SH-SY5Y (cell line): Measurements from ENCODE around the gene SAMD11.

Experiments
- GATA2 ChIP-seq: IDR thresholded peaks from 2 replicates; pipeline ENCODE4 v1.6.1; 2011; ENCODE audit warnings: mild to moderate bottlenecking, low read depth, low read length
- GATA3 ChIP-seq: IDR thresholded peaks from 2 replicates; pipeline ENCODE4 v1.6.1; 2011; ENCODE audit warnings: low read depth, mild to moderate bottlenecking, low read length, moderate library complexity

The SAMD11 gene, protein sequence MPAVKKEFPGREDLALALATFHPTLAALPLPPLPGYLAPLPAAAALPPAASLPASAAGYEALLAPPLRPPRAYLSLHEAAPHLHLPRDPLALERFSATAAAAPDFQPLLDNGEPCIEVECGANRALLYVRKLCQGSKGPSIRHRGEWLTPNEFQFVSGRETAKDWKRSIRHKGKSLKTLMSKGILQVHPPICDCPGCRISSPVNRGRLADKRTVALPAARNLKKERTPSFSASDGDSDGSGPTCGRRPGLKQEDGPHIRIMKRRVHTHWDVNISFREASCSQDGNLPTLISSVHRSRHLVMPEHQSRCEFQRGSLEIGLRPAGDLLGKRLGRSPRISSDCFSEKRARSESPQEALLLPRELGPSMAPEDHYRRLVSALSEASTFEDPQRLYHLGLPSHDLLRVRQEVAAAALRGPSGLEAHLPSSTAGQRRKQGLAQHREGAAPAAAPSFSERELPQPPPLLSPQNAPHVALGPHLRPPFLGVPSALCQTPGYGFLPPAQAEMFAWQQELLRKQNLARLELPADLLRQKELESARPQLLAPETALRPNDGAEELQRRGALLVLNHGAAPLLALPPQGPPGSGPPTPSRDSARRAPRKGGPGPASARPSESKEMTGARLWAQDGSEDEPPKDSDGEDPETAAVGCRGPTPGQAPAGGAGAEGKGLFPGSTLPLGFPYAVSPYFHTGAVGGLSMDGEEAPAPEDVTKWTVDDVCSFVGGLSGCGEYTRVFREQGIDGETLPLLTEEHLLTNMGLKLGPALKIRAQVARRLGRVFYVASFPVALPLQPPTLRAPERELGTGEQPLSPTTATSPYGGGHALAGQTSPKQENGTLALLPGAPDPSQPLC

DNA sequence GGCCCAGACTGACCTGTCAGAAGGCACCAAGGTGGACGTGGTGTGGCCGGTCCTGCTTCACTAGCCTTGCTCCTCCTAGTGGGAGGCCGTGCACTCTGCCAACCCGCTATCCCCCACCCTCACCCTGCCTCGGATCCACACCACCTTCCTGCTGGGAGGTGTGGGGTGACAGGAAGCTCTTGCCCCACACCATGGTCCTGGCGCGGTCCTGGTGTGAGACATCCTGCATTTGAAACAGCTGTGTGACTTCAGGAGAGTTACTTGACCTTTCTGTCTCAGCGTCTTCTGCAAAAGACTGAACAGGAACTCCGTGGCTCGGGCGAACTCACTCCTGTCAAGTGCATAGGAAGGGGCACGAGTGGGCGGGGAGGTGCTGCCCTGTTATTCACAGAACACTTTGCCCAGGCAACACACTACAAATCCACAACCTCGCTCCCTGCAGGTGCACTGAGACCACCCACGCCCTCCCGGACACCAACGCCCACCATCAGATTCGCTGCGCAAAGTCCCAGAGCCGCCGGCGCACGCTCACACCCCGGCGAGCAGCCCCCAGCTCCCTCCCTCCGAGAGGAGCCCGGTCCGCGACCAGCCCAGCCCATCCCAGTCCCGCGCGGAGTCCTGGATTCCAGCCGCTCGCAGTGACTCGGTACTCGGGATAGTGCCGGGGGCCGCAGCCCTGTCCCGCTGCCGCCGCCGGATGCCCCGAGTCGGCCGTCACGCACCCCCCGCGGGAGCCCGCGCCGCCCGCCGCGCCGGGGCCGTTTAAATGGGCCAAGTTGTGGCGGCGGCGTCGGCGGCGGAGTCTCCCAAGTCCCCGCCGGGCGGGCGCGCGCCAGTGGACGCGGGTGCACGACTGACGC is at the start of gene SAMD11:
Gene SAMD11 (plus strand): TSS at position 793 of the 860 bp plus-strand sequence. CDS start 509 bp downstream, outside the sequence.
- no peak for TF ChIP-seq GATA2
- no peak for TF ChIP-seq GATA3

DNA sequence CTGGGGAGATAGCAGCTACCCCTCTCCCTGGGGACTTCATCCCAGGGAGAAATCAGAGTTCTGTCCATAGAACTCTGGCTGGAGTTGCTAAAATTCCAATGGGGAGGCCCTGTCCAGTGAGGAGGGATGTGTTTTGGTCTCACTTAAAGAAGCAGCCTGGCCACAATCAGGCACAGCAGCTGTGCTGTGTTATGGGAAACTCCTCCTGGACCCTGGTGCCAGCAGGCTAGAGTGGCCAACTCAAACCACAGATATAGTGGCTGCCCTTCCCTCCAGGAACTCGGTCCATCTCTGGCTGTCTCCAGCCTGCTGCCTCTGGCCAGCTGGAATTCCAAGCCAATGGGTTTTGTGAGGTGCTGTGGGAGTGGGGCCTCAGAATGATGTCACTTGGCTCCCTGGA is 37.4 kb upstream of the SAMD11 start:
- TF ChIP-seq GATA3 (no peak), GATA2 (no peak)

DNA sequence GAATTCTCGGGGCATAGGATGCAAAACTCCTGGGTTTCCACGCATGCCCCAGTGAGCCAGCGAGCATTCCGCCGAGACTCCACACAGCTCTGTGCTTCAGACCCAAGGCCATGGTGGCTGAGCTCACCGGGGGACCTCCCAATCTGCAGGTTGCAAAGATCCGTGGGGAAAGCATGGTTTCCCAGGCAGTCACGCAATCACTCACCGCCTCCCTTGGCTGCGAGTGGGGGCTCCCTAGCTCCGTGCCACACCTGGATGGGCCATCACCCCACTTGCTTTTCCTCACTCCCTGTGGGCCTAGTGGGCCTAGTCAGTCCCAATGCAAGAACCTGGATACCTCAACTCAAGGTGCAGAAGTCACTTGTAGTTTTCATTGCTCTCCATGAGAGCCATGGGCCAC is 37.0 kb upstream of the SAMD11 start:
- TF ChIP-seq GATA3 (no peak), GATA2 (no peak)

DNA sequence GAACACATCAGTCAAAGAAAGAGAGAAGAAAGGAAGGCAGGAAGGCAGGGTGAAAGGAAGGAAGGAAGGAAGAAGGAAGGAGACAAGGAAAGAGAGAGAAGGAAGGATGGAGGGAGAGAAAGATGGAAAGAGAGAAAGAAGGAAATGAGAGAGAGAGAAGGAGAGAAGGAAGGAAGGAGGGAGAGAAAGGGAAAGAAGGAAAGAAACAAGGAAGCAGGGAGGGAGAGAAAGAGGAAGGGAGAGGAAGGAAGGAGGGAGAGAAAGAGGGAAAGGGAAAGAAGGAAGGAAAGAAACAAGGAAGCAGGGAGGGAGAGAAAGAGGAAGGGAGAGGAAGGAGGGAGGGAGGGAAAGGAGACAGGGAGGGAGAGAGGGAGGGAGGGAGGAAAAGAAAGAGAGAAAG is 35.4 kb upstream of the SAMD11 start:
- TF ChIP-seq GATA2 (no peak), GATA3 (no peak)

DNA sequence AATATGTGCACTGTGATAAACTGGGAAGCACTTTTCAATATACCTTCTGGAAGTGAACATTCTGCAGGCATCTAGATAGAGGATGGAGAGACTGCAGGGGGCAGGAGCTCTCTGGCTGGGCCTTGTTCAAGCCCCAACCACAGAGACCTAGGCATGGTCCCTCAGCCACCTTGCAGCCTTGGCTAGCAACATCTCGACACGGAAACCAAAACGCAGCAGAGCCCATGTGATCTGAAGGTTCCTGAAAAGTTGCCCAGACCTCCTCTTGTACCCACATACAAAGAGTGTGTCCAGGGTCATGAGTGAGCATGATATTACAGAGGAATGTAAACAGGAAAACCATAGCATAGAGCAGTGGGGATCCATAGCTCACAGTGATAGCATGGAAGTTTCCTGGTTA is 33.1 kb upstream of the SAMD11 start:
- TF ChIP-seq GATA2, result no peak
- no peak for TF ChIP-seq GATA3

DNA sequence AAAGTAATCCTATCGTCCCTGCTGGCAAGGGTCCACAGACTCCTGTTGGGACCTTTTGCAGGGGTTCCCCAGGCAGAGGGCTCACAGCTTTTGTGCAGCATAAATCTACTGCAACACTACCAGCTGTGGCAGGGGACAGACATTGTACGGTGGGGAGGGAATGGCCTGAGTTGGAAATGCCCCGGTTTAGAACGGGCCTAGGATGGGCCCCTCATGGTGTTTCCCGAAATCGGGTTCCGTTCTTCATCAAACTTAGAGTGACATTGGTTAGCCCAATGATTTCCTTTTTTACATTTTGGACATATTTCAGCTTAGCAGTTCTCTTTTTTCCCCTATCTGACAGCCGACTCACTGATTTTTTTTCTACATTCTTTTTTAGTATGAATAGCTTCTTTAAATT is 26.5 kb upstream of the SAMD11 start:
- TF ChIP-seq GATA3, result no peak
- TF ChIP-seq GATA2, result no peak

DNA sequence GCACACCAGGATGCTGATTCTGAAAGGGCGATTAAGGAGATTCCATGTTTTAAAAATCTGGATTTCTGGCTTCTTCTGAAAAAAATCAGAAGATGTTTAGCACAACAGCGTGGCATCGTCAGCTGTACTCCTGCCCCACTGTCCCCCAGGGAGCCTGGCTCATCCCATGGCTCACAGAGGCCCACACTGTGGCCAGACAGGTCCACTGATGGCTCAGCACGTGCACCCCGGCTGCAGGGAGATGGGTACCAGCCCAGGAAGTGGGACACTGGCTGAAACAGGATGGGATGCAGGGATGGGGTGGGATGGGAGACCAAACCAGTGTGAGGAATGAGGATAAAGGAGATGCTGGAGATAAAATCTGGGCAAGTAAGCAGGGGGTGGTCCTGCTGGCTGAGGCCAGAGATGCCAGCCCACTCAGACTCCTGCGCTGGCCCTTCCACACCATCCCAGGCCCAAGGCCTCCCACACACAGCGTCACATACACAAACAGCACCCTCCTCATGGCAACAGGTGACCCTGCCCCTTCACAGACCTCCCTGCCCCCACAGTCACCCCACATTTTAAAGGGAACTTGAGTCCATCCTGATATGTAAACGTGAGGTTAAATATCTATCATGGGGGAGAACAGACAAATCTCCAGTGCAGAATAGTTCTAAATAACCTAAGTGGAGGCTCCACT is 23.9 kb upstream of the SAMD11 start:
- TF ChIP-seq GATA3 (no peak), GATA2 (no peak)

DNA sequence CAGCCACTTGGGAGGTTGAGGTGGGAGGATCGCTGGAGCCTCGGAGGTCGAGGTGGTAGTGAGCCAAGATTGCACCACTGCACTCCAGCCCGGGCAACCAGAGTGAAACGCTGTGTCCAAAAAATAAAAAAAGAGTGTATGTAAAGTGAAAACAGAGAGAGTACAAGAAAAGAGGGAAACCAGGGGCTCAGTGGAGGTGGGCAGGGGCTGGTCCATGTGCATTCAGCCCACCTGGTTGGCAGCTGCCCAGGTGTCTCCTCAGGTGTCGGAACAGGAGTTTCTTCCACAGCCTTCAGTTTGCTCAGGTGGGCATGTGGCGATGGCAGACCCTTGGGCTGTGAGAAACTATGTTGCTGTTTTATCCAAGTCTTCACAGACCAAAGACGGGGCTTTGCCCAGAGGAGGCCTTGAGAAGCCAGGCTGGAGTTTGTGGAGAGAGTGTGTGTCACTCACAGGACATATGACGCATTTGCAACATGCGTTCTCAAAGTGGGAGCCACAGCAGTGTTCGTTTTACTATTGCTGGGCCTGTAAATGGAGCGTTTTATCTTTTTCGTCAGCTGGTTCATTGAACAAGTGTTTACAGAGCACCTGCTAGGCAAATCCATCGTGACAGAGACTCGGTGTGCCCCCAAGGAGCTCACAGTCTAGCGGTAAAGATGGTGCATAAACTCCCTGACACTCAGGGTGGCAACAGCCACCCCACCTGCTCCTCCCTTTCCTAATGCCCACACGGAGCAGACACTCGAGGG is 22.4 kb upstream of the SAMD11 start:
- TF ChIP-seq GATA3, result no peak
- no peak for TF ChIP-seq GATA2

DNA sequence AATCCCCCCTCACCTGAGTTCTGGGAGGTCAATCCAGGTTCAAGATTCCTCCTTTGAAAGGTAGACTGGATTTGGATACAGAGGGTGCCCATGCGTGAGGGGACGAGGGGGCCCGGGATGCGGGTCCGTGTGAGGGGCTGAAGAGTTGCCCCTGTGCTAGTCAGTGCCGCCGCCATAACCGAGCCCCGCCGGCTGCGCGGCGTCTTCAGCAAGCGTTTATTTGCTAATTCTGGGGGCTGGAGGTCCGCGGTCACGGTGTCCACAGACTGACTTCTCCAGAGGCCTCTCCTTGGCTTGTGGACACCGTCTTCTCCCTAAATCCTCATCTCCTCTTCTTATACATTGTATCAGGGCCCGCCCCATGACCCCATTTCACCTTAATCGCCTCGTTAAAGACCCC is 20.9 kb upstream of the SAMD11 start:
- no peak for TF ChIP-seq GATA2
- no peak for TF ChIP-seq GATA3

DNA sequence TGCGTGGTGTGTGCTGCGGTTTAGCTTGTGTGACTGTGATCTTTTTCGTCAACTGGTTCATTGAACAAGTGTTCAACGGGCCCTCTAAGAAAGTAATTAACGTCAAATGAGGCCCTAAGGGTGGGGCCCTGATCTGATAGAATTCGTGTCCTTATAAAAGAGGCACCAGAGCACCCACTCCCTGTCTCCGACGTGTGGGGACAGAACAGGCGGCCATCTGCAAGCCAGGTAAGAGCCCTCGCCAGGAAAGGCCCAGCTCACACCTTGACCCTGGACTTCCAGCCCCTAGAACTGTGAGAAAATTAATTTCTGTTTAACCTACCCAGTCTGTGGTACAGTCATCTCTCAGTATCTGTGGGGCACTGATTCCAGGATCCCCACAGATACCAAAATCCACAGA is 20.4 kb upstream of the SAMD11 start:
- TF ChIP-seq GATA2, result no peak
- TF ChIP-seq GATA3, result no peak

DNA sequence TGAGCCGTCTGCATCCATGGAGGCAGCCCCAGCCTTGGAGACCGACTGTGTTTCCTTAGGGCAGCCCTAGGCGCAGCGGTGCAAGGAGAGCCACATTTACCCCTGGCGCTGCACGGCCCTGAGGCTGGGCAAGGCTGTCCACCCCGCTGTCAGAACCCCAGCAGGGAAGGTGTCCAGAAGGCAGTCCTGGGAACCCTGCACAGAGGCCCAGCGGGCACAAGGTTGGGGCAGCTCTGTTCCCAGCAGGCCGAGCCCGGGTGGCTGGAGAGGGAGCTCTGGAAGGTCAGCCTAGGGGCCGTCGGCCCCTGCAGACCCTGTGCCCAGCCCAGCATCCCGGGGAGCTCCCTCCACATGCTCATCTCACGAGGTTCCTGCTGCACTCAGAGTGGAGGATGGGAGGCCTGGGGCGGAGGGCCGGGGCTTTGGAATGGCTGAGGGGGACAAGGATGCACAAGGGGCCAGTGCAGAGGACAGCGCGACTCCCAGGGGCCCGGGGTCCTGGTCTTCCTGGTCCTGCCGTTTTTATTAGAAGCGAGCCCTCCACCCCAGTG is 19.9 kb upstream of the SAMD11 start:
- TF ChIP-seq GATA3 (no peak), GATA2 (no peak)

DNA sequence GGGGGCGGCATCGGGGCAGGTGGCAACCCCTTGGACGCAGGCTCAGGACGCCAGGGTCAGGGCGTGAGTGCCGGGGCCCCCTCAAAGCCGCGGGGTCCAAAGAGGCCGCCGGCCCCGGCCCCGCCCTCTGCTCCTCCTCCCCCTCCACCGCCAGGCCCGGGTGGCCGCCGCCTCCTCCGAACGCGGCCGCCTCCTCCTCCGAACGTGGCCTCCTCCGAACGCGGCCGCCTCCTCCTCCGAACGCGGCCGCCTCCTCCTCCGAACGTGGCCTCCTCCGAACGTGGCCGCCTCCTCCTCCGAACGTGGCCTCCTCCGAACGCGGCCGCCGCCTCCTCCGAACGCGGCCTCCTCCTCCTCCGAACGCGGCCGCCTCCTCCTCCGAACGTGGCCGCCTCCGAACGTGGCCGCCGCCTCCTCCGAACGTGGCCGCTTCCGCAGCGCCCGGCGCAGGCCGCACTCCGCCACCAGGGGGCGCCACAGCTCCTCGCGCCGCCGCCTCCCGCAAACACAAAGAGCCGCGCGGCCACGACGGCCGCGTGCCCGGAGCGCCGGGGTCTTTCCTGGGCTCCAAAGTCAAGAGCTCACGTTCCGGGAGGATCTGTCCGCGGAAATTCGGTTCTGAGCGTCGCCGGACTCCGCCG is 19.3 kb upstream of the SAMD11 start:
- TF ChIP-seq GATA3, result no peak
- TF ChIP-seq GATA2, result no peak
